22Rv1 (cell line): ENCODE measurements around the gene IL34.

Source experiments
- CTCF ChIP-seq: fragments of 450-650 bp; IDR thresholded peaks from 2 replicates; pipeline ENCODE4 v1.5.1; 2017; ENCODE audit warnings: mild to moderate bottlenecking
- ZFX ChIP-seq: fragments of 450-650 bp; IDR thresholded peaks from 2 replicates; pipeline ENCODE4 v1.6.1; 2017; ENCODE audit warnings: antibody characterized with exemption, borderline replicate concordance

- TF ChIP-seq CTCF (no peak), ZFX (no peak)
These were observed 31.3 kb downstream of the IL34 start for GRCh38 chr16:70677499-70678120.
